ENCODE measurements around the gene ABCA7. TPM values are rescaled to one million over a fixed set of nuclear protein-coding genes. Genes with fewer than 3 reads are reported as not detected.

The ABCA7 gene
- total and polyA plus RNA-seq, 9 donors, result 1.4 to 10.5 (median 2.5) TPM

DNA sequence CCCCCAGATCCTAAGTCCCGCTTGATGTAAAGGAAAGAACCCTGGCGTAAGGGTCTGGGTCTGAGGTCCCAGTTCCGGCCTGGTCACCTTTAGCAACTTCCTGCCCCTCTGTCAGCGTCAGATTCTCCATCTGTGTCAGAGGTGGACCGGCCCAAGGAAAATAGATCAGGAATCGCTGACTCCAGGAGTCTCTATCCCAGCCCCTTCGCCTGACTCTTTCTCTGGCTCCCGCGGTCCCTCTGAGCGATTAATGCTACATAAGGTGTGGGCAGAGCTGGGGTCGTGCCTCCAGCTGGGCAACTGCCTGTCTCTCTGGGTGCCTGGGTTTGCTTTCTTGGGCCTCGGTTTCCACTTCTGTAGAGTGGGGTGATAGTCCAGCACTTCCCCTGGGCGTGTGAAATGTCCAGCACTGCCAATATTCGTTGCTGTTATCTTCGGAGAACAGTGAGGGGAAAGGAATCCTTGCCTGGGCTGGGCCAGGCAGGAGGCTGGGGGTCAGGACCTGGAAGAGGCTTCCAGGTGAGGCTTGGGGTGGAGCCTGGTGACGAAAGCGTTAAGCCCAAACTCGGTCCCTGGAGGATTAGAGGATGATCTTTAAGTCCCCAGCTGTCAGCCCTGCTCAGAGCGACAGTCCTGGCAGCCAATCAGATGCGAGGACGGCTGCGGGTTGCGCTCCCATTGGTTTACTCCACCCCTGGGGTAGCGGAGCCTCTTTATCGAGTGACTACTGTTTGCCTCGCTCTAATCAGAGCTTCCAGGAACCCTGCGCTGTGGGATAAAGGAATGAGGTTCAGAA lies 767 bp downstream of the ABCA7 start:
- H3K9me3 ChIP-seq, result no peaks in the 10 kb centered on the region
- WGBS, 3 donors, result 1 to 2% (median 2%) methylated on average over 27 of the region's 27 CpGs
- DNase-seq, result peak in 3 of 5 donors; percentile 61 to 78 (median 71)
- no peak overlapping the region for H3K27ac ChIP-seq
- intact Hi-C loops (cut with DNase I), result no loop called here
- H3K4me1 ChIP-seq (ENCODE audit: insufficient read depth), result peaks cover 13% of the 10 kb centered on the region
- peak overlapping the region; percentile 42 for H3K4me3 ChIP-seq
- H3K27me3 ChIP-seq, result peaks cover 5% of the 10 kb centered on the region
- H3K36me3 ChIP-seq, result no peaks in the 10 kb centered on the region
- TF ChIP-seq, protein P1, sequence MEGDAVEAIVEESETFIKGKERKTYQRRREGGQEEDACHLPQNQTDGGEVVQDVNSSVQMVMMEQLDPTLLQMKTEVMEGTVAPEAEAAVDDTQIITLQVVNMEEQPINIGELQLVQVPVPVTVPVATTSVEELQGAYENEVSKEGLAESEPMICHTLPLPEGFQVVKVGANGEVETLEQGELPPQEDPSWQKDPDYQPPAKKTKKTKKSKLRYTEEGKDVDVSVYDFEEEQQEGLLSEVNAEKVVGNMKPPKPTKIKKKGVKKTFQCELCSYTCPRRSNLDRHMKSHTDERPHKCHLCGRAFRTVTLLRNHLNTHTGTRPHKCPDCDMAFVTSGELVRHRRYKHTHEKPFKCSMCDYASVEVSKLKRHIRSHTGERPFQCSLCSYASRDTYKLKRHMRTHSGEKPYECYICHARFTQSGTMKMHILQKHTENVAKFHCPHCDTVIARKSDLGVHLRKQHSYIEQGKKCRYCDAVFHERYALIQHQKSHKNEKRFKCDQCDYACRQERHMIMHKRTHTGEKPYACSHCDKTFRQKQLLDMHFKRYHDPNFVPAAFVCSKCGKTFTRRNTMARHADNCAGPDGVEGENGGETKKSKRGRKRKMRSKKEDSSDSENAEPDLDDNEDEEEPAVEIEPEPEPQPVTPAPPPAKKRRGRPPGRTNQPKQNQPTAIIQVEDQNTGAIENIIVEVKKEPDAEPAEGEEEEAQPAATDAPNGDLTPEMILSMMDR (IDR thresholded peaks at IDR 0.05), result no peak
- TF ChIP-seq EP300 (IDR thresholded peaks at IDR 0.05) (no peak), POLR2A (IDR thresholded peaks at IDR 0.05) (no peak)

DNA sequence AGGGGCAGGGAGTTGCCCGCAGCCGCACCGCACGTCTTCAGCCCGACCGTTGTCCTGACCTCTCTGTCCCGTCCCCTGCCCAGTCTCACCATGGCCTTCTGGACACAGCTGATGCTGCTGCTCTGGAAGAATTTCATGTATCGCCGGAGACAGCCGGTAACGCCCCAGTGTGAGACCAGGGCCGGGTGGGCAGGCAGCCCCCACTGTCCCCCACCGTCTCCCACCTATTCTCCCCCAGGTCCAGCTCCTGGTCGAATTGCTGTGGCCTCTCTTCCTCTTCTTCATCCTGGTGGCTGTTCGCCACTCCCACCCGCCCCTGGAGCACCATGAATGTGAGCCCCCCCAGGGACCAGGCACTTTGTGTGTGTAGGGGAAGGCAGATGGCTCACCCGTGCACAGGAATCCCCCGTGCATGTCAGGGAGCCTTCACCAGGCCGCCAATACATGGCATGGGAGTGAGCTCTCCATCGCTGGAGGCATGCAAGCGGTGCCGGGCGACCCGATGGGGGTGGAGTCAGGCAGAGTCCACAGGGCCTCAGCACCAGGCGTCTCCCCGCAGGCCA lies 1.4 kb downstream of the ABCA7 start:
- Histone ChIP-seq H3K4me3 (no peak overlapping the region), H3K27me3 (peaks cover 5% of the 10 kb centered on the region), H3K36me3 (no peaks in the 10 kb centered on the region), H3K9me3 (no peaks in the 10 kb centered on the region), H3K4me1 (ENCODE audit: insufficient read depth) (peaks cover 13% of the 10 kb centered on the region), H3K27ac (no peak overlapping the region)
- no peak for TF ChIP-seq EP300 (IDR thresholded peaks at IDR 0.05)
- TF ChIP-seq POLR2A (IDR thresholded peaks at IDR 0.05), result no peak
- TF ChIP-seq, protein P1 (IDR thresholded peaks at IDR 0.05), result no peak
- 19 to 26% (median 22%) methylated on average over 21 to 26 of the region's 26 CpGs for WGBS, 3 donors
- no peak for DNase-seq
- intact Hi-C loops (cut with DNase I), result no loop called here

DNA sequence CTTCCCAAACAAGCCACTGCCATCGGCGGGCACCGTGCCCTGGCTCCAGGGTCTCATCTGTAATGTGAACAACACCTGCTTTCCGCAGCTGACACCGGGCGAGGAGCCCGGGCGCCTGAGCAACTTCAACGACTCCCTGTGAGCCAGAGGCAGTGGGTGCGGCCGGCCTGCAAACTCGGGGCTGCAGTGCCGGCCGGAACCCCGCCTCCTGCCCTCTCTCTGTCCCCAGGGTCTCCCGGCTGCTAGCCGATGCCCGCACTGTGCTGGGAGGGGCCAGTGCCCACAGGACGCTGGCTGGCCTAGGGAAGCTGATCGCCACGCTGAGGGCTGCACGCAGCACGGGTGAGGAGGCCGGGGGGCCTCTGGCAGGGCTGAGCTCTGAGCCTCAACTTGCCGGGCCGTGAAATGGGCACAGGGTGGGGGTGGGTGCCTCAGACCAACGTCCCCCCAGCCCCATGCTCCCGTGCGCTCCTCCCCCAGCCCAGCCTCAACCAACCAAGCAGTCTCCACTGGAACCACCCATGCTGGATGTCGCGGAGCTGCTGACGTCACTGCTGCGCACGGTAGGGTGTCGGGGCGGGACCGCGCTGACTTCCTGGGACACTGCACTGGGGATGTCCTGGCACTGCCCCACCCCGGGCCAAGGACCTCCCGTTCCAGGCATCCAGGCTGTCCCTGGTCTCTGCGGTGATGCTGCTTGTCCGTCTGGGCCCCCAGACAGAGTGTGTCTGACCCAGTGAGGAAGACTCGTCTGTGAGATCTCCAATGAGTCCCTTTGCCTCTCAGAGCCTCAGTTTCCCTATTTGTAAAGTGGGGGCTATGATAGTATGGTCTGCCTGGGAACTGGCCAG lies 2.2 kb downstream of the ABCA7 start:
- Histone ChIP-seq H3K27me3 (peaks cover 5% of the 10 kb centered on the region), H3K4me1 (ENCODE audit: insufficient read depth) (peaks cover 13% of the 10 kb centered on the region), H3K36me3 (no peaks in the 10 kb centered on the region), H3K9me3 (no peaks in the 10 kb centered on the region), H3K27ac (no peak overlapping the region), H3K4me3 (no peak overlapping the region)
- TF ChIP-seq POLR2A (IDR thresholded peaks at IDR 0.05) (no peak), EP300 (IDR thresholded peaks at IDR 0.05) (no peak)
- TF ChIP-seq, protein P1 (IDR thresholded peaks at IDR 0.05), result no peak
- intact Hi-C loops (cut with DNase I), result no loop called here
- no peak for DNase-seq
- WGBS, 3 donors, result 49 to 56% (median 51%) methylated on average over 35 to 43 of the region's 43 CpGs

DNA sequence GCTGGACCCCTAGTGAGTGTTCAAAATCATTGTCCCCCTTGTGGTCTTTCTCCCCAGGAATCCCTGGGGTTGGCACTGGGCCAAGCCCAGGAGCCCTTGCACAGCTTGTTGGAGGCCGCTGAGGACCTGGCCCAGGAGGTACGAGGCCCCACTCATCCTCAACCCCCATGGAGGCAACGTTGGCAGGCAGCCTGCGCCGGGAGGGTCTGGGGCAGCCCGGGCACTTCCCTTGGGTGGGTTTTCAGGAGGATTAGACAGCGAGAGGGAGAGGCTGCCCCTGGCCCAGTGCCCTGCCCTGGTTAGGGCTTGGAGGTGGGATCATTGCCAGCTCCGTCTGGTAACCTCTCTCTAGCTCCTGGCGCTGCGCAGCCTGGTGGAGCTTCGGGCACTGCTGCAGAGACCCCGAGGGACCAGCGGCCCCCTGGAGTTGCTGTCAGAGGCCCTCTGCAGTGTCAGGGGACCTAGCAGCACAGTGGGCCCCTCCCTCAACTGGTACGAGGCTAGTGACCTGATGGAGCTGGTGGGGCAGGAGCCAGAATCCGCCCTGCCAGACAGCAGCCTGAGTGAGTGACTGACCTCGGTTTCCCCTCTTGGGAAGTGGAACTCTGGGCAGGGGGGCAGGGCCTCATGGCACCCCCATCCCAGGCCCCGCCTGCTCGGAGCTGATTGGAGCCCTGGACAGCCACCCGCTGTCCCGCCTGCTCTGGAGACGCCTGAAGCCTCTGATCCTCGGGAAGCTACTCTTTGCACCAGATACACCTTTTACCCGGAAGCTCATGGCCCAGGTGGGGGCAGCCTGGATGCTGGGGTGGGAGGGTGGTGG lies 3.0 kb downstream of the ABCA7 start:
- H3K27me3 ChIP-seq, result peaks cover 5% of the 10 kb centered on the region
- no peak overlapping the region for H3K27ac ChIP-seq
- peaks cover 13% of the 10 kb centered on the region for H3K4me1 ChIP-seq (ENCODE audit: insufficient read depth)
- intact Hi-C loops (cut with DNase I), result no loop called here
- WGBS, 3 donors, result 29 to 41% (median 33%) methylated on average over 20 to 23 of the region's 23 CpGs
- no peak overlapping the region for H3K4me3 ChIP-seq
- peak in 1 of 5 donors; percentile 46 for DNase-seq
- TF ChIP-seq, protein P1 (IDR thresholded peaks at IDR 0.05), result no peak
- TF ChIP-seq EP300 (IDR thresholded peaks at IDR 0.05) (no peak), POLR2A (IDR thresholded peaks at IDR 0.05) (no peak)
- no peaks in the 10 kb centered on the region for H3K36me3 ChIP-seq
- no peaks in the 10 kb centered on the region for H3K9me3 ChIP-seq
